IMR-90 (cell line): ENCODE results near the gene ARSD. TPM values are rescaled to one million over a fixed set of nuclear protein-coding genes. Genes with fewer than 3 reads are reported as not detected.

Source experiments
- ATAC-seq: fragments of 200-7000 bp; cut with Tn5 transposase; 2 replicates; pipeline ENCODE4 v1.9.1; 2020; ENCODE audit warnings: low read depth, mild to moderate bottlenecking, moderate library complexity
- BruUV-seq: library from RNA; stranded (reverse); fragments of 400-500 nt; replicated peaks from 2 replicates; lab custom pipeline; 2021; lab: Mats Ljungman, UMichigan
- CTCF ChIA-PET: fragments of 300-600 bp; formaldehyde crosslinking; extraction: SDS; loops from one replicate; lab custom pipeline; 2021; ENCODE audit warnings: antibody characterized with exemption; lab: Yijun Ruan, JAX
- POLR2A ChIA-PET: fragments of 300-600 bp; sonication (Branson Sonifier 250); formaldehyde crosslinking; loops from one replicate; lab custom pipeline; 2022; ENCODE audit warnings: antibody characterized with exemption; ENCODE audit not compliant: unreplicated experiment; lab: Charles Lee
- DNase-seq: peaks from one replicate; pipeline ENCODE4 v3.0.0; 2013
- H2AFZ ChIP-seq: replicated peaks from 2 replicates; pipeline ENCODE3; 2013; ENCODE audit warnings: low read length, mild to moderate bottlenecking; ENCODE audit not compliant: poor library complexity
- H2AK5ac ChIP-seq: 2 replicates; pipeline ENCODE4 v1.6.1; 2013; ENCODE audit warnings: low read depth, low read length, inconsistent platforms
- H2AK9ac ChIP-seq: replicated peaks from 2 replicates; pipeline ENCODE3; 2013; ENCODE audit warnings: mild to moderate bottlenecking, low read depth, low read length, moderate library complexity; ENCODE audit not compliant: poor library complexity
- H2BK120ac ChIP-seq: 2 replicates; pipeline ENCODE4 v1.6.1; 2013; ENCODE audit warnings: low read depth, low read length, inconsistent platforms
- H2BK15ac ChIP-seq: 3 replicates; pipeline ENCODE4 v1.6.1; 2013; ENCODE audit warnings: low read depth, low read length, inconsistent platforms
- H2BK20ac ChIP-seq: 2 replicates; pipeline ENCODE4 v1.6.1; 2013; ENCODE audit warnings: low read depth, mild to moderate bottlenecking, inconsistent platforms, low read length, moderate library complexity
- H2BK5ac ChIP-seq: 2 replicates; pipeline ENCODE4 v1.6.1; 2013; ENCODE audit warnings: mild to moderate bottlenecking, low read depth, low read length, inconsistent platforms; ENCODE audit not compliant: poor library complexity, severe bottlenecking
- H3K14ac ChIP-seq: replicated peaks from 2 replicates; pipeline ENCODE4 v1.6.1; 2013; ENCODE audit warnings: low read depth, low read length, inconsistent platforms
- H3K18ac ChIP-seq: 2 replicates; pipeline ENCODE4 v1.6.1; 2013; ENCODE audit warnings: low read depth, low read length, control low read depth
- H3K23ac ChIP-seq: 2 replicates; pipeline ENCODE4 v1.6.1; 2013; ENCODE audit warnings: low read depth, low read length, inconsistent platforms
- H3K27ac ChIP-seq: 2 replicates; pipeline ENCODE4 v1.5.1; 2013; ENCODE audit warnings: mild to moderate bottlenecking, control low read depth, low read length; ENCODE audit not compliant: insufficient read depth
- H3K27me3 ChIP-seq: 2 replicates; pipeline ENCODE4 v1.6.1; 2013; ENCODE audit warnings: low read length; ENCODE audit not compliant: control insufficient read depth, insufficient read depth
- H3K36me3 ChIP-seq: 2 replicates; pipeline ENCODE4 v1.6.1; 2013; ENCODE audit warnings: low read length, mixed read lengths; ENCODE audit not compliant: control insufficient read depth, insufficient read depth
- H3K4ac ChIP-seq: 2 replicates; pipeline ENCODE4 v1.6.1; 2013; ENCODE audit warnings: low read depth, low read length, inconsistent platforms
- H3K4me1 ChIP-seq: 2 replicates; pipeline ENCODE4 v1.6.1; 2013; ENCODE audit warnings: low read length, mixed read lengths; ENCODE audit not compliant: control insufficient read depth, insufficient read depth
- H3K4me2 ChIP-seq: 2 replicates; pipeline ENCODE4 v1.6.1; 2013; ENCODE audit warnings: low read depth, mild to moderate bottlenecking, control low read depth, low read length, moderate library complexity
- H3K4me3 ChIP-seq: 2 replicates; pipeline ENCODE4 v1.5.1; 2013; ENCODE audit warnings: low read depth, mild to moderate bottlenecking, control low read depth, low read length, moderate library complexity; ENCODE audit not compliant: insufficient read depth
- H3K56ac ChIP-seq: 2 replicates; pipeline ENCODE4 v1.6.1; 2013; ENCODE audit warnings: low read length, inconsistent platforms; ENCODE audit not compliant: insufficient read depth; ENCODE audit errors: extremely low read depth
- H3K79me1 ChIP-seq, 2 experiments: 2 replicates each; pipeline ENCODE4 v1.6.1; 2013; ENCODE audit warnings: low read length in 2 of 2, inconsistent platforms in 1 of 2, low read depth in 1 of 2
- H3K9ac ChIP-seq: 2 replicates; pipeline ENCODE4 v1.6.1; 2013; ENCODE audit warnings: low read depth, low read length, control low read depth
- H3K9me1 ChIP-seq: 2 replicates; pipeline ENCODE4 v1.6.1; 2013; ENCODE audit warnings: low read length, inconsistent platforms; ENCODE audit not compliant: insufficient read depth
- H3K9me3 ChIP-seq: 2 replicates; pipeline ENCODE4 v1.6.1; 2013; ENCODE audit warnings: low read length; ENCODE audit not compliant: control insufficient read depth, insufficient read depth
- H4K20me1 ChIP-seq: 2 replicates; pipeline ENCODE4 v1.6.1; 2013; ENCODE audit warnings: low read length, inconsistent platforms; ENCODE audit not compliant: insufficient read depth
- H4K5ac ChIP-seq: 2 replicates; pipeline ENCODE4 v1.6.1; 2013; ENCODE audit warnings: mild to moderate bottlenecking, low read depth, low read length, control low read depth
- H4K8ac ChIP-seq, 2 experiments: 2 replicates each; pipeline ENCODE4 v1.6.1; 2013; ENCODE audit warnings: low read depth in 2 of 2, low read length in 2 of 2, control low read depth in 1 of 2, inconsistent platforms in 1 of 2
- H4K91ac ChIP-seq: 2 replicates; pipeline ENCODE4 v1.6.1; 2013; ENCODE audit warnings: low read depth, low read length, inconsistent platforms; ENCODE audit not compliant: insufficient read depth
- CHD1 ChIP-seq: IDR thresholded peaks from 2 replicates; pipeline ENCODE4 v1.6.1; 2012; ENCODE audit warnings: low read depth, low read length, improper control_type of control experiment
- ELK1 ChIP-seq: fragments of 150-350 bp; IDR thresholded peaks from 2 replicates; pipeline ENCODE4 v1.6.1; 2016; ENCODE audit warnings: low read depth, mild to moderate bottlenecking, low read length, moderate library complexity, borderline replicate concordance
- FOS ChIP-seq: fragments of 150-350 bp; IDR thresholded peaks from 2 replicates; pipeline ENCODE4 v1.6.1; 2016; ENCODE audit warnings: low read depth, low read length
- MAZ ChIP-seq: IDR thresholded peaks from 2 replicates; pipeline ENCODE4 v1.6.1; 2012; ENCODE audit warnings: low read depth, mild to moderate bottlenecking, low read length, improper control_type of control experiment, moderate library complexity, borderline replicate concordance
- USF2 ChIP-seq: fragments of 150-350 bp; IDR thresholded peaks from 2 replicates; pipeline ENCODE4 v1.6.1; 2017; ENCODE audit warnings: mild to moderate bottlenecking, antibody characterized with exemption, low read length, low read depth
- WGBS, 2 experiments: methylation state at CpG; one replicate each; pipeline versions ENCODE4 v1.1.5 to v1.1.7; 2013; ENCODE audit warnings: missing lambda C conversion rate in 2 of 2; ENCODE audit not compliant: insufficient read length in 1 of 2; ENCODE audit errors: extremely low coverage in 2 of 2; 5-methylcytosine and 5-hydroxymethylcytosine counted together
- dilution Hi-C: fragments of 300-500 bp; cut with HindIII; formaldehyde crosslinking; loops from one replicate; pipeline ENCODE4 v1.14.3; 2018; ENCODE audit warnings: low sequenced_read_pairs; ENCODE audit not compliant: unreplicated experiment
- in situ Hi-C: fragments of 300-500 bp; cut with MboI; formaldehyde crosslinking; loops from 3 replicates; pipeline ENCODE4 v1.14.3; 2019; ENCODE audit warnings: low sequenced_read_pairs, inconsistent platforms, mixed read lengths
- intact Hi-C: fragments of 100-400 bp; cut with micrococcal nuclease; formaldehyde crosslinking; loops from 2 replicates; pipeline ENCODE4 v1.10.0; 2022
- polyA plus RNA-seq, 3 experiments: library from polyadenylated mRNA; depleted of rRNA; stranded (reverse); fragments of >200 nt; gene quantifications; 2 replicates each; pipeline ENCODE4 v1.2.3, GENCODE V29; 2012; ENCODE audit warnings: low replicate concordance in 1 of 3
- total RNA-seq: library from RNA; depleted of rRNA; stranded (reverse); fragments of >200 nt; gene quantifications from 2 replicates; pipeline ENCODE4 v1.2.3, GENCODE V29; 2012

The ARSD gene
- total and polyA plus RNA-seq, 2 of the 4 experiments (the other 2 are of a cell fraction), result 5.1 to 6.3 TPM

- no peak overlapping the region for H2AK9ac ChIP-seq
- no peak overlapping the region for H3K9ac ChIP-seq
- H3K36me3 ChIP-seq, result peaks cover 26% of the 10 kb centered on the region
- no peak overlapping the region for H2AK5ac ChIP-seq
- no peaks in the 10 kb centered on the region for H3K4me1 ChIP-seq
- no peaks in the 10 kb centered on the region for H3K9me3 ChIP-seq
- H3K23ac ChIP-seq, result no peak overlapping the region
- in situ Hi-C loops, result no loop called here
- no peak overlapping the region for H2AFZ ChIP-seq
- no peak overlapping the region for H3K18ac ChIP-seq
- no peak for ATAC-seq
- POLR2A ChIA-PET, result no interaction called here
- DNase-seq, result no peak
- H2BK20ac ChIP-seq, result no peak overlapping the region
- intact Hi-C loops, result no loop called here
- CTCF ChIA-PET, result interaction anchor here (1.1 kb wide), 1 partner anchor 10 kb away, joined by 3 read pairs; no protein-coding TSS in a partner anchor
- H4K20me1 ChIP-seq, result no peaks in the 10 kb centered on the region
- H3K4me3 ChIP-seq, result no peak overlapping the region
- no peak overlapping the region for H3K56ac ChIP-seq
- H4K5ac ChIP-seq, result no peak overlapping the region
- dilution Hi-C loops, result no loop called here
- H2BK120ac ChIP-seq, result no peak overlapping the region
- H3K14ac ChIP-seq, result no peak overlapping the region
- no peak for TF ChIP-seq ELK1
- TF ChIP-seq USF2, result no peak
- no peak for TF ChIP-seq MAZ
- TF ChIP-seq FOS, result no peak
- no peak for TF ChIP-seq CHD1
- no peak overlapping the region for H3K27ac ChIP-seq
- no CpG with 5 or more reads among the region's 3 CpGs for WGBS, 2 experiments
- no peaks in the 10 kb centered on the region for H3K79me1 ChIP-seq
- H3K4ac ChIP-seq, result no peak overlapping the region
- no TSS peak for BruUV-seq
- H3K27me3 ChIP-seq, result no peaks in the 10 kb centered on the region
- H2BK5ac ChIP-seq, result no peak overlapping the region
- no peaks in the 10 kb centered on the region for H3K9me1 ChIP-seq
- no peak overlapping the region for H4K8ac ChIP-seq
- H4K91ac ChIP-seq, result no peak overlapping the region
- no peak overlapping the region for H3K4me2 ChIP-seq
- no peak overlapping the region for H2BK15ac ChIP-seq
Measured at GRCh38 chrX:2857566-2857965, 71.6 kb downstream of the ARSD start.
